GM21390 (cell line): ENCODE results near the gene TUBA3E.
"Not testable (repeated sequence)": the region's sequence is repeated elsewhere in the genome, so short reads cannot be mapped to it uniquely, and the experiment has no call there.

ENCODE experiments used
- ATAC-seq: cut with Tn5 transposase; IDR thresholded peaks from one replicate; pipeline ENCODE4 v1.9.1; 2021; ENCODE audit not compliant: unreplicated experiment

Gene TUBA3E

DNA sequence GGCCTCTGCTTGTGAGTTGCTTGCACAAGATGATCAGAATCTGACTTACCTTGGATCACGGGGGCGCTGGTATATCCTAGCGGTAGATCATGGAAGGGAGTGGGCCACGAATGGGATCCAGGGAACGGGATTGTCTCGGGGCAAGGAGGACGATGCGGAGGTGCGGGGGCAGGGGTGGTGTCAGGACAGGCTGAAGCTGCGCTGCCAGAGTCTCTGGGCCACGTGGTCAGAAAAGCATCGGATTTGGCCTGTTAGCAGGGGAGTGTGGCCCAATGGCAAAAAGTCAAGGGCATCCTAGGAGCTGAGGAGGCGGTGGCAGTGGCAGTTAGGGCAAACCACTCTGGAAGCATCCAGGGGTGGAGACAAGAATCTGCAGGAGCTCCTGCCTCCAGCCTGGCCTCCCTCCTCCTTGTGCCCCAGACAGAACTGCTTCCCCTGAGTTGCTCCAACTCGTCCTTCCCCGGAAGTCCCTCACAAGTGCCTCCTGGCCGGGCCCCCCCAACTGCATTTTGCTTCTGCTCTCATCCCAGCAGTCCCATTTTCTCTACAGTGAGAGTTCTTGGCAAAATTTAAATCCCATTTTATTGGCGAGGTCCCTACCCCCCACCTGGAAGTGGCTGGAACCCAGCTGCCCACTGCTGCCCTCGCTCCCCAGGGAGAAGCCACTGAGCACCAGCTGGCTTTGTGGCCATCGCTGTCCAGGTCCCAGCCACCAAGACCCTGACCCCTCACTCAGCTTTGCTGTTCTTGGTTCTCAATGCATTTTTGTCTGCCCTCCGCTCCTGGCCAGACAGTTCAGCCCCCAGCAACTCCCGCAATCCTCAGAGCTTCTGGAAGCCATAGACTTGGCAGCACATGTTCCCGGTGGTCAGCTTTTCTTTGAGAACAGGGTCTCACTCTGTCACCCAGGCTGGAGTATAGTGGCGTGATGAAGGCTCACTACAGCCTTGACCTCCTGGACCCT is 47.8 kb downstream of the TUBA3E start:
- ATAC-seq, result no peak

DNA sequence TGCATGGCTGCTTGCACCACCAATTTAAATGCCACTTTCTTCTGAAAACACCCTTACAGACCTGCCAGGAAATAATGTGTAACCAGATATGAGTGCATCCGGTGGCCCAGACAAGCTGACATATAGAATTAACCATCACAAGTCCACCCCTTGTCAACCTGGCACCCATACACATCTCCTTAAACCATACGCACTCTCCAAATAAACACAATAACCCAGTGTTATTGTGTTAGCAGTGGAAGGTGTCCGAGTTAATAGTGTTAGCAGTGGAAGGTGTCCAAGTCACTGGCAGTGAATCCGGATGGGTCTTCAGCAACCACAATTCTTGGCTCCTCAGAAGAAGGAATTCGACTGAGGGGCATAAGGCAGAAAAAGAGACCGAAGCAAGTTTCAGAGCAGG is 49.7 kb downstream of the TUBA3E start:
- not testable (repeated sequence) for ATAC-seq

DNA sequence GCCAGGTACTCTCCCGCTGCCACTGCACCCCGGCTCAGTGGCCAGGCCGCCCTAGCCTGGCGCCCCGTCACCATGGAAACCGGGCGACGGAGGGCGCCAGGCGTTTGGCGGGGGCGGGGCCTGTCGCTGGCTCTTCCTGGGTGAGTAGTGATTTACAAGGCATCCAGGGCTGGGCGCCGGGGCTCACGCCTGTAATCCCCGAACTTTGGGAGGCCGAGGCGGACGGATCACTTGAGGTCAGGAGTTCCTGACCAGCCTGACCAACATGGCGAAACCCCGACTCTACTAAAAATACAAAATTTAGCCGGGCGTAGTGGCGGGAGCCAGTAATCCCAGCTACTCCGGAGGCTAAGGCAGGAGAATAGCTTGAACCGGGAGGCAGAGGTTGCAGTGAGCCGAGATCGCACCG is 53.2 kb downstream of the TUBA3E start, which contains the start of gene CCDC74B:
CCDC74B (minus strand) TSS at position 107 of the 409 bp plus-strand sequence. CDS start 116 bp downstream, outside the sequence.
- peak; percentile 92 for ATAC-seq

DNA sequence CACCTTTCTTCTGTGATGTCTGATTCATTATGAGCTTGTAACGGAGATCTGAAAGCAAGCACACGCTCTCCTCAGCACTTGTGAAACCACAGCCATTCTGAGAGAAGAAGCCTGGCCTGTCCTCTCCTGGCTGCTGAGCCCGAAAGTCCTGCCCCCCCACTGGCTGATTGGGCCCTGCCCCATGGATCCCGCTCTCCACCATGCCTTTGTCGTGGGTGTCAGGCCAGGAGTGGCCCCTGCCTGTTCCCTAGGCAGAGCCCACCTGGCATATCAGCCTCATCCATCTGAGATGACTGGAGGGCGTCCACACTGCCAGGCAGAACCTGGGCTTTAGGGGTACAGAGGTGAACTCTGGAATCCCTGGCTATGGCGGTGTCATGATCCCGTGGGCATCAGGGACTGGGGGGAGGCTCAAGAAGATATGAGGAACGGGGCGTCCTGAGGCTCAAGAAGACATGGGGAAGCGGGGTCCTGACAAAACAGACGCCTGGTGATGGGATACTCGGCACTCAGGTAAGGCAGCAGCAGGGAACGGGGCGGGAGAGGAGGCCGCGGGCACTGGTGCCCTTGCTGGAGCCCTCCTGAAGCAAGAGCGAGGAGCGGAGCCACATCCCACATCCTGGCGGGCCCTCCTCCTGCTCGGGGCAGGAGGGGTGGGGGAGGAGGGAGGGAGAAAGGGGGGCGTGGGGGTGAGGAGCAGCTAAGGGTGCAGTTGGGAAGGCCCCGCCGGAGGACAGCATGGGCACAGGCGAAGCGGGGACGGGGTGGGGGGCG is 54.8 kb downstream of the TUBA3E start:
- ATAC-seq, result peak; percentile 36

DNA sequence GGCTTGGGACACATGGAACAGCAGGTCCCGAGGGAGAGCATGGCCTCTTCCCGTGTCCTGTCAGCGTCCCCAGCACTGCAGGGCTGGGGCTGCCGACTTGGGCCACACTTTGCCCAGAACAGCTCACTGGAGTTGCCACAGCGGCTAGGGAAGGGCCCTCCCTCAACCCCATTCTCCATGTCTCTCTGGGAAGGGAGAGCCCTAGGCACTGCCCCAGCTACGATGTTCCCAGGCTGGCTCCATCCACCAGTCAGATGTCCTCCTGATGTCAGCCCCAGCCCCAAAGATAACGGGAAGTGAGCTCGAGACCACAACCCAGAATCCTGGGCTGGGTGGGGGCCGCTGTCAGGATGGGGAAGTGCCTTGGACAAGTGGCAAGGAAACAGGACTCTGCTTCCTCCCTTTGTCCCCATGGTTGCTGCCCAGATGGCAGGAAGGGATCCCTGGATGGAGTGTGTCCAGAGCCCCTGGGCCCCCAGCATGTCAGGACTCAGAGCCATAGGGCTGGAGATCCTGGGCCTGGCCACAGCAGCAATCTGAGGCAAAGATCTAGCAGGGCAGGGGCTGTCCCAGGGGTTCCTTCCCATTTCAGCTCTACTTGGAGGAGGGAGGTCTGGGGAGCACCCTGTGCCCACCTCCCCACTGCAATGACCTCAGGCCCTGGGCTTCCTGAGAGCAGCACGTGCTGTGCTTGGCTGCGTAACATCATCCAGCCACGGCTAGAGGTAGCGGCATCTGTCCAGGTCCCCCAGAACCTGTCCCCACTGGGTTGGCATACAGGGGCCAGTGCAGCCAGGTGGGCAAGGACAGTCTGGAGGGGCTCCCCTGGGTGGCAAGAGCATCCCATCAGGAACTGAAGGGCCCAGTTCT is 55.6 kb downstream of the TUBA3E start:
- not testable (repeated sequence) for ATAC-seq
